NCI-H1417 (cell line): ENCODE data around the gene ARL15.
A peak's percentile ranks its signal among the peaks of the same experiment; 100 is the strongest.

Experiments used
- DNase-seq, 3 experiments: peaks; one replicate each; lab custom pipeline; 2025; lab: John Stamatoyannopoulos, UW

The ARL15 gene

DNA sequence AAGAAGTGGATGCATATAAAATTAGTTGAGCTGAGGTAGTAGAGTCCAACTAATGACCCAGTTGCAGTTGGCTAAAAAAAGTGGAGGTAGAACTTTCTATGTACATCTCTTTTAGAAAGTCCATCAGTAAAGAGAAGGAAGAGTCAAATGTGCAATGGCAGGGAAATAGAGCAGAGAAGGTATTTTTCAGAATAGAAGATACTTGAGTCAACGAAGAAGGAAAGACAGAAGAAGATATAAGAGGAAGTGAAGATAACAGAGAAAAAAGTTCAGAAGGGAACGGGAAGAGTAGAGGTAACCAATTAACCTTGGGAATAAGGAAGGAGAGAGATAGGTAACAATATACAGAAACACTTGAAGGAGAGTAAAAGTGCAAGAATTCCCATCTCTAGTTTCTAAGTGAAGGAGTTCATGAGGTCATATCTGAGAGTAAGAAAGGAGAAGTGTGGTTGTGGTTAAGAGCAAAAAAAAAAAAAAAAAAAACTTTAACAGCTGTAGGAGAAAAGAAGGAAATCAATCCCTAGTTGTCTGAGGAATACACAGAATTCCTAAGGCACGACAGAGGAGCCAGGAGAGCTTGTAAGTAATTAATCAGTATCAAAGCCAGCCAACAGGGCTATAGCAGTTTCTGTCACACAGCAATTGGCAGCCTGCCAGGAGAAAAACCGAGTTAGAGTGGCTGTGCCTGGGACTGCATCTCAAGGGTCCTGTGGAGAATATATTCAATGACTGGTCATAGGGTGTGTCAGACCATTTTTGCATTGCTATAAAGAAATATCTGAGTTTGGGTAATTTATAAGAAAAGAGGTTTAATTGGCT lies 61.0 kb downstream of the ARL15 start:
- DNase-seq, result peak in 2 of 3 experiments; percentile 22 to 89

DNA sequence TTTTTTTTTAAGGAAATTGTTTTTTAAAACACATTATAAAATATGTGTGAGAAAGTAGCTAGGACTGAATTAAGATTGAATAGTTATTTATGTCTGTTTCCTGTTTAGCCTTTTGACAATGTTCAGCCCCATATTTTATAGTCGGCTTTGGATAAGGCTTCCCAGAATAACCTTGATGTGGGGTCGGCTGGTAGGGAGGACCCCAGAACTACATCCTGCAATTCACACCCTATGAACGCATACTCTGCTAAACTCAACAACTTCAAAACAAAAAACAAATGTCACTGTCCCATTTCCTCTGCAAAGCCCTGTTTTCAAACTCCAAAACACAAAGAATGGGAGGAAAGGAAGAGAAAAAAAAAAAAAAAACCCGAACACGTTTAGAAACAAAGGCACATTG lies 63.1 kb downstream of the ARL15 start:
- DNase-seq, result no peak

DNA sequence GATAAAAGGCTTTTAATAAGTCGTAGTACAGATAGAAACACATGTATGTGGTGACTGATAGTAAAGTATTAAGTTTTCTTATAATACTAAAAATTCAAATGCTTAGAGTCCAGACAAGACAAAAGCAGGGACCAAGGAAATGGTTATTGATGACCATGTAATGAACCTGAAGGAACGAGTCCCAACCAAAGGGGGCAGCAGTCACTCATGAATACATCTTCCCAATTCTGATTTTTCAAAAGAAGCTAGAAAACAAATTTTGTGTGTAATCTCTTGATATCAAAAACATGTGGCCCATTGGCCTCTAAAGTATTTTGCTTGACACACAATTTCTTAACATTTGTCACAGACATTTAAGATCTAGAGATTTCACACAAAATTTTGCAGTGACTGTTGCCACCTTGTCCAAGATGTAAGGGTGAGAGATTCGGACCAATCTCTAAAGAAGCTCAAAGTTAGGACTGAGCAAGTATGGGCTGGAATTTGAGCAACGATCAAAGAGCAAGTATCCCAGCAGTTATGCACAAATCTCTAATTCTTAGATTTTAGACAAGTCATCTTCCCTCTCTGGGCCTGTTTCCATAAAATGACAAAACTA lies 66.8 kb downstream of the ARL15 start:
- peak; percentile 6 to 55 (median 28) for DNase-seq

DNA sequence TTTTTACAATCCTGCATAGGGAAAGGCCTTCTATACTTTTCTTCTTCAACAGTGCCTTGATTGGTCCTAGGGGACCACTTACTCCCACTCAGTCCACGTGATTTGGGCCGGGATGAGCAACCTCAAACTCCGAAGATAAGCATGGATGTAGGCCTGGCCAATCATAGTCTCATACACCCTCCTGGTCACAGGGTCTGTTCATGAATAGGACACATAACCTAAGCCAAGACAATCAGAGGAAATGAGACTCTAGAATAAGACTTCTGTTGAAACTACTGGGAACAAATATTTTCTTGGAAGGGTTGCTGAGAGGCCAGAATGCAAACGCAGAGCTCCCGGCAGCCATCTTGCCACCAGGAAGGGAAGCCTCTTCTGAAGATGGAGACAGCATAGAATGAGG lies 68.1 kb downstream of the ARL15 start:
- no peak for DNase-seq

DNA sequence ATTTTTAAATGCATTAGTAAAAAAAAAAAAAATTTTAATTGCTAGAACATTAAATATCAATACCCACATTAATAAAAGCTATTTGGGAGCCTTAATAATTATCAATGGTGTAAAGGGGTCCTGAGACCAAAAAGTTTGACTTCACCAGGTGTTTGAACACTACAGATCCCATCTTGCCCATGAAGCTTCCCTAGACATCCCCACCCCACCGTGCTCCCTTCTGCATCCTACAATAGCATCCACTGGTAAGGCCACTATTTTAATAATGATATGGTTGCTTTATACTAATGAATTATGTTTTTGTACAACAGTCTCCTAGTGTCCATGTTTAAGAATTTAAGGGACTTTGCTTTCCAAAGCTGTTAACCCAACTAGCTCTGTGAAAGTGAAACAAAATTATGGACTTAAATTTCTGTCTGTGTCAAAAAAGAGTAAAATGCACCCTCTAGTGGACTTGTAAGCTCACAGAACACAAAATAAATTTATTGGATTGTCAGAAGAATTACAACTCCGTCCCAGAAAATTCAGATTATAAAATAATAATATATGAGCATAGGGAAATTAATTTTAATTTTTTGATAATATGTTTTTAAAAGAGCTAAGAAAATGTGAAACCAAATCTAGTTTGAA lies 76.0 kb downstream of the ARL15 start:
- peak in 2 of 3 experiments; percentile 16 to 22 for DNase-seq

DNA sequence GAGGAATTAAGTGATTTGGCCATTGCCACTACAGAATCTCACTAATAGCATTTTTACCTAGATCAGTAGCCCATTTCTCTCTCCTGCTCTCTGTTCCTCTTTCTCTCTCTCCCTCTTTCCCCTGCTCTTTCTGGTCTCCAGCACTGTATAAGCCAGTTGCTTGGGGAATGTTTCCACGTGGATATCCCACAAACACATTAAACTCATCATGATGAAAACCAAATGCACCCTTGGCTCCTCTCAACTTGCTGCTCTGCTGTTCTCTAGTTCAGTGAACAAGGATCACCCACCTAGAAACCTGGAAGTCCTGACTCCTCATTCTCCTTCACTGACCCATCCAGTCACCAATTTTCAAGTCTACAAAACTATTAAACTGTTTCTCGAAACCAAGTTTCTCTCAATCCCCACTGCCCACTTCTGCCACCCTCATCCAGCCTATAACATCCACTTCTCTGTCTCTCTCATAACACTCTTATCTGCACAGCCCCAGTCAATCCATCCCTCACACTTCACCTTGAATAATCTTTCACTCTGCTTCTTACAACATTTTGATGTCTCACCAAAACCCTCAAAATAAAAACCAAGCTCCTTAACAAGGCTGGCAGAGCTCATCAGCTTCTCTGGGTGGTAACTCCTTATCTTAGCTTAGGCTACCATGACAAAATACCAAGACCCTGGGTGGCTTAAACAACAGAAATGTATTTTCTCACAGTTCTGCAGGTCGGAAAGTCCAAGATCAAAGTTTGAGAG lies 79.3 kb downstream of the ARL15 start:
- no peak for DNase-seq

DNA sequence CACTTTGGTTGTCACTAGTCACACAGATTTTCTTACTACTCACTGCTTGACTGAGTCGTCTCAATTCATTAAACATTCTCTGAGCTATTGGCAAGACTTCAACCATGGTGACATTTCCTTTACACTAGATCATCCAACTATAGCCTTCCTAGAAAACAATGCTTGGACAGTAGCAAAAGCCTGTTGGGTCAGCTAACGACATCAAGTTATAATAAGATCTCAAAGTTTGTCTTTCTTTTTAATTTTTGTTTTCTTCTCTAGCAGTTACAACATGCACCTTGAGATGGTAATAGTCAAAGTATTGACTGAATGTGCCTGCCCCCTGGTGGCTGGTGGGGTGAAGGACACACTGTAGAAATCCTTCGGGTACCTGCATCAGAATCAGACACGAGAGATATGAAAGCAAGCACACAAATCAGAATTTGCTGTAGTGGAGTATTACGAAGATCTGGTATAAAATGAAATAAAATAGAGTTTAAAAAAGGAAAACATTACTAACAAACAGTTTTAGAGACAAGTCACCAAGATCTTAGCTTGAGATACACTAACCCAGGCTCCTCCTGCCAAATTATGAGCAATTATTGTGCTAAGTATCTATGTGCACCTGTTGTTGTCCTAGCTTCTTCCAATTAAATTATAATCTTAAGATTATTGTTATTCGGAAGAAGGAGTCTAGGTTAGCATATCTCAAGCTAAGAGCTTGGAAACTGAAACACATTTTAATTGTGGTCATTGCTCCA lies 81.2 kb downstream of the ARL15 start:
- DNase-seq, result peak; percentile 24 to 72 (median 69)

DNA sequence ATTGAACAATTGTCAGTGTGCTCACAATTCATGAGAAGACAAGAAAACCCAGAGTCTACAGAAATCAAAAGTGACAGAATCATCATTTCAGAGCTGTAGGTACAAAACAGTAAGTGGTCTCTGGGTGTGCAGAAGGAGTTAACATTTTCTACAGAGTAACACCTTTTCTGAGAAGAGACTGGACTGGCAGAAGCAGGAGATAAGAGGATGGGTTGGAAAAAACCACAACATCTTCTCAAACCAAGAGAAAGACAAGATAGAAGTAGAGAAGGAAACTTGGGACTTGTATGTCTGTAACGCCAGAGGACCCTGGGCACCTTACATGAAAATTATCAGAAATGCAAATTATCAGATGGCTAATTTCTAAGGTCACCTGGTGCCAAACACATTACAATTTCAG lies 82.6 kb downstream of the ARL15 start:
- no peak for DNase-seq

DNA sequence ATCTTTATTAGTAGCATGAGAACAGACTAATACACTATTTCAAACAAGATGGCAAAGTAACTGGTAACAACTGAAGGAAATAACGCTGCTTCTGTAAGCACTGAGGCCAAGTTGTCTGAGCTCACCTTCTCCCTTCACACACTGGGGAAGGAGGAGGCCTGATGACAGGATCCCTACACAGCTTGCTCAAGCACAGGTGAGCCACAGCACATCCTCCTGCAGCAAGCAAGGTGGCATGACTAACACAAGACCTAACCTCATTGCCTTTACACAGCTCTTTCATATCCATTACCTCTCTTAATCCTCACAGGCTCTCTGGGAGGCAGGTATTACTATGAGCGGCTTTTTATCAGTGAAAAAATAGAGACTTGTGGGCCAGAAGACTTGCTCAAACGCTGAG lies 83.3 kb downstream of the ARL15 start:
- DNase-seq, result no peak

DNA sequence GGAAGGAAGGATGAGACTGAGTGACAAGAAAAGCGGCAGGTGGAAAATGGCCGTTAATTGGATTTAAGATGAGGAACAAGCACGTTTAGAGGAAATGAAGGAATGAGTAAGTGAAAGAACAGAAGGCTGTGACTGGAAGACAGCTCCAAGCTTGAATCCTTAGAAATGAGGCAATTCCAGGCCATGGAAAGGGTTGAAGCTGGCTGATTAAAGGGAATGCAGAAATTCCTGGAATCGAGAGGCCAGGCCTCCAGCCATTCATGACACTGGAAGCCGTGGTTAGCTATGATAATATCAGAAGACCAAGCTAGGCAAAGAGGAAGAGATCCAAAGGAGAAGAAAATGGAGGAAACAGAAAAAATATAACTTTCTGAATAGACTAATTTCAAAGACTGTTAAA lies 84.2 kb downstream of the ARL15 start:
- DNase-seq, result no peak

DNA sequence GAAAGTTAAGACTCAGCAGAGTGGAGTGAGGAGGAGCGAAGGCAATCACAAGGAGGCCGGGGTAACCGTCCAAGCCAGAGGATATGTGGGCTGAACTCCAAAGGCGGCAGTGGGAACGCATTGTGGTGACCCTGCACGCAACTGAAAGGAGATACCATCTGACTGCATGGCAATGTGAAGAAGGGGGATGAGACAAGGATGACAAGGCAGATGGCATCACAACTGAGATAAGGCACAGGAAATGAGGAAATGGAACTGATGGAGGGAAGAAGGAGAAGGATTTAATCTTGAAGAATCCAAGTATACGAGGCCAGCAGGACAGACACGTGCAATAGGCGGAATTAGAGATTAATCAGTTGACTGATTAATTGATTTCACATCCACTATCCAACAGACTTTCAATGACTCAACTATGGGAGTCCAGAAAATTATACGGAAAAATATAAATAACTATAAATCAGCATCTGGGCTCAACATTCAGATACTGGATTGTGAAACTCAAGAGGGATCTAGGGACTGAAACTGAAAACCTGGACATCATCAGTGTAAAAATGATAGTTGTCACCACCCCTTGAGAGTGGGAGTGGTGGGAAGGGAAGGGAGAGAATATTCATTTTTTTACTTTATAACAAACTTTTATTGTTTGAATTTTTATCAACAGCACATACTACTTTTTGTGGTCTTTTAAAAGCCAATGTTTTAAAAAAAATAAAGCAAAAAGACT lies 86.1 kb downstream of the ARL15 start:
- DNase-seq, result no peak

DNA sequence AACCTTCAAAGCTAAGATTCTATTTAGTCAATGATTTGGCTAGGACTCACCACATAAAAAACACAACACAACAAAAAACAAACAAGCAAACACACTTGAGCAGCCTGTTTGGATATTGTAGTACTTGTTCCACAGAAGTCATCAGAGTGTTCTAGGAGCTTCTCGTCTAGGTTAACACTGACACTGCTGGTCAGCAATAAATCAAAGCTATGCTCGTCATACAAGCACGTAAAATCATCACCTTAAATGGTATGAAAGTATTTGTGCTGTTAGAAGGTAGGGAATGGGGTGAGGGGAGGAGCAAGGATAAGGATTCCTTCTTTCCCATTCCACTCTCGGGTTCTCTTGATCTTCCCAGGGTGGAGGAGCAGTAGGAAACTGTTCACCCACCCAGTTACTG lies 88.0 kb downstream of the ARL15 start:
- DNase-seq, result peak in 1 of 3 experiments; percentile 3

DNA sequence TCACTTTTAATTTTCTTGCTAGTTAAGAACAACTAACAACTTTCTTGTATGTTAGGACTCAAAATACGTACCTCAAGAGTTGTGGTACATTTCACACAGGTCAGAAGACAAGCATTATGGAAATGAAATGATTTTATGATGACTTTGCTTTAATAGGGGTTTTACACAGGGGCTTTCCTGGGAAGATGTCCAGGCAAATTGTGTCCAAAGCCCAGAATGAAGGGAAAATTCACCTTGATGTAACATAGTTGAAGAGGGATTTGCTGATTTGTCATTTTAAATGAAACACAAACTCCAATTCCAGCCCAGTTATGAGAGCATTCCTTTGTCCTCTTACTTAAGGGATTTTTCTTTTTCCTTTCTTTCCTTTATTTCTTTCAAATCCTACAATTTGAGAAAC lies 89.2 kb downstream of the ARL15 start:
- no peak for DNase-seq

DNA sequence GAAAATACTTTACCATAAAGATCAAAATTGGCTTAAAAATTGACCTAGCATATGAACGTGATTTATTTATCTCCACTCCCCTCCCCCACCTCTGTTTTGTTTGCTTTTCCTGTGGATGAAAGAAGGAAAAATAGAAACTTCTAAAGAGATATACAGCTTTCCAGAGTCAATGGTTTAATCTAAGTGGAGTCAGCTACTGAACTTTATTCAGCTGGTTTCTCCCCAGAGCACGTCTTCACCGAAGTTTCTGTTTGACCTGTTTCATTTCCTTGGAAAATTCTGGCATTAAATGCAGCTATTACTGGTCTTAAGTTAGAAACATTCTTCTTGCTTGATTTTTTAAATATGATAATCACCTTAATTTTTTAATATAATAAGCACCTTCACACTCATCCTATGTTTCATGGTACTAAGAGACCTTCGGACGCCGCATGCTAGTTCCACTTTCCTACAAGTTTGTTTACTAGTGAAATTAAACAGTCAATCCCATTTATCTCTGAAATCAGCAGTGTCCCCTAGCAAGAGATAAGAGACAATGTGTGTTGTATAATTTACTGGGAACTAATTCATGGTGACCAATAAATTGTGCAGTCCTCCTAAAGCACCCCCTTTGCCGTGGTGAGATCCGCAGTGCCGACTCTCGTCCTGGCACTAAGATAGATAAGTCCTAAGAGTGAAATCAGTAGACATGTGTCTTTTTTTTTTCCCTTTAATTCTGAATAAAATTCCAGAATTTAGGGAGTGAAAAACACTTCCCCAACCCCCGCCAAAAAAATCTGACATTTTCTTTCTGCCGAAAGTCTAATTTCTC lies 89.9 kb downstream of the ARL15 start:
- DNase-seq, result no peak

DNA sequence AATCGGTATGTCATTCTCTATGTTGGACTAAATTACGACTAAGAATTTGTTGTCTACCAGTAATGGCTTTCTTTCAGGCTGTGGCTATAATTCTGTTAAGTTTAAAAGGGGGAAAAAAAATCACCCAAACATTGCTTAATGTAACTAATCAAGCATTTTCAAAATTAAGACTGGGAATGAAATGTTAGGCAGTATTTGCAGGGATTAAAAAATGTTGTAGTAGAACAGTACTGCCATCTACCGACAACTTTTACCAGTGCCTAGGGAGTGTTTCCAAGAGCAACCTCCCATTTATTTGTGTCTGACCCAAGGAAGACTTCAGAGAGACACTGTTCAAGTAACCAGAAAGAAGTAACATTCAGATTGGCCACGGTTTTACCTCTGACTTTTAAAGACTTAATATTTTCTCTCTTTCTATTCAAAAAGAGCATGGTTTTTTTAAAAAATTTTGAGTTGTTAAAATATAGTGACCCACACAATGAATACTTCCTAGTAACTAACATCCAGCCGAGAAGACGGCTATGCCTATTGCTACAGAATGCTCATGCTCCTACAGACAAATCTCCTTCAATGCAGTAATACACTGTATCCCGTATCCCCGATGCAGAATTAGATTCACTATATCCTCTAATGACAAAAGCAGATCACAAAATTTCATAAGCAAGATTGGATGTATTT lies 92.4 kb downstream of the ARL15 start:
- peak; percentile 24 to 80 (median 75) for DNase-seq

DNA sequence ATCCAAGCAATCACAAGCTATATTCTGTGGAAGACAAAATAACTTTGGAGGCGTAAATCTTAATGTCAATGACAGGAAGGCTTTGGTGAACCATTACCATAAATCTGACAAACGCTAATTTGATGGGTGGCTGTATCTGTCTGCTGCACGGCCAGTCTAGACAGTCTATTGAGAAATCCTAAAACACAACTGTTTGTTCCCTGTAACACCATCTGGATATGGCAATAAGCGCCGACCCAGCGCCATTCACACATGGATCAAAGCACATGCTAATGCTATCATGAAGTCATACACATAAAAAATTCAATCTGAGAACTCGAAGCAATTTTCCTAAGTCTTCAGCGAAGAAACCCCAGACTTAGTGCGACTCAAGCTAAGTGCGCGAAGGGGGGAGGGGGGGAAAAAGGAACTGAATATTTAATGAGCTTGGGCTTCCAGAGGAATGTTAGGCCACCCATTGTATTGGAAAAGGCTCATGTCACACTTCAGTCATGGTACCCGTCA lies 95.1 kb downstream of the ARL15 start:
- DNase-seq, result peak in 1 of 3 experiments; percentile 10

DNA sequence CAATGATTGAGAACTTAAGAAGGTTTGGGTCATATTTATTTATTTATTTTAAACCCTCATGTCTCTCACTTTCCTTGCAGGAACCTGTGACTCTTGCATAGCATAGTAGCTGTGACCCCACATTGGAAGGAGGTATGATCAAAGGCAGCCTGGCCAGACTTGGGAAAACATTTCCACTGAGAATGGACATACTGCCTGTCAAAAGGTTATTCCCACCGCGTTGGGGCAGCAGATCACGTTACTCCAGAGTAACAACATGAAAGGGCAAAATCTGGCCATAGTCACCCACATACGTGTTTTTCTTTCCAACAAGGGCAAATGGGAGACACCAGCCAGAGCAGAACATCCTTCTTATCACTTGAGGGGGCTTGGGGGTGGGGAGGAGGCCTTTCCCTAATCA lies 95.7 kb downstream of the ARL15 start:
- DNase-seq, result no peak

DNA sequence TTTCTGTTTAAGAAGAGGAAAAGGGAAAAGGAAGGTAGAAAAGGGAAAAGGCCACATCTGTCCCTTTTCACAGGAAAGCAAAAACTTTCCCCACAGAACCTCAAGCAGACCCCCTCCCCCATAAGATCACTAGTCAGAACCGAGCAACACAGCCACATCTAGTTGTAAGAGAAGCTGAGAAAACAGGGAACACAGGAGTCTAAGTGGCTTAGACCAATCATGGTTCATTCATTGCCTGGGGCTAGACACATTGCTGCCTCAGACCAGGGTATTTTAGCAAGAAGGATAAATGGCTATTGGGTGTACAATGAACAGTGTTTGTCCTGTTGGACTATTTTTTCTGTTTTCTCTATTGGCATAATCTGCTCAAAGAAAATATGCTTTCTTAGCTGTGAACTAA lies 98.0 kb downstream of the ARL15 start:
- DNase-seq, result peak in 1 of 3 experiments; percentile 29

DNA sequence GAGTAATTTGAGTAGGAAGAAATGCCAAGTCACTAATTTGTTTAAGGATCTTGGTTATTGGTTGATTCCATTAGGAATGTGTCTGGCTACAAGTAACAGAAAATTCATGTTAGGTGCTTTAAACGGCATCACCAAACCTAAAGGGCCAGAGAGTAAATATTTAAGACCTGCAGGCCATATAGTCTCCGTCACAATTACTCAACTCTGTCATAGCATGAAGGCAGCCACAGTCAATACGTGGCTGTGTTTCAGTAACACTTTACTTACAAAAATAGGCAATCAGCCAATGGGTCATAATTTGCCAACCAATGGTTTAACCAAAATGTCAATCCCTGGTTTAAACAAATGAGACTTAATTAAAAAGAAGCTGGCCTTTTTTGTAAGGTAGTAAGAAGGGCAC lies 98.5 kb downstream of the ARL15 start:
- no peak for DNase-seq
